ENCODE results near the gene RPL6.
"Not testable (repeated sequence)": the region's sequence is repeated elsewhere in the genome, so short reads cannot be mapped to it uniquely, and the experiment has no call there.

Gene RPL6

DNA sequence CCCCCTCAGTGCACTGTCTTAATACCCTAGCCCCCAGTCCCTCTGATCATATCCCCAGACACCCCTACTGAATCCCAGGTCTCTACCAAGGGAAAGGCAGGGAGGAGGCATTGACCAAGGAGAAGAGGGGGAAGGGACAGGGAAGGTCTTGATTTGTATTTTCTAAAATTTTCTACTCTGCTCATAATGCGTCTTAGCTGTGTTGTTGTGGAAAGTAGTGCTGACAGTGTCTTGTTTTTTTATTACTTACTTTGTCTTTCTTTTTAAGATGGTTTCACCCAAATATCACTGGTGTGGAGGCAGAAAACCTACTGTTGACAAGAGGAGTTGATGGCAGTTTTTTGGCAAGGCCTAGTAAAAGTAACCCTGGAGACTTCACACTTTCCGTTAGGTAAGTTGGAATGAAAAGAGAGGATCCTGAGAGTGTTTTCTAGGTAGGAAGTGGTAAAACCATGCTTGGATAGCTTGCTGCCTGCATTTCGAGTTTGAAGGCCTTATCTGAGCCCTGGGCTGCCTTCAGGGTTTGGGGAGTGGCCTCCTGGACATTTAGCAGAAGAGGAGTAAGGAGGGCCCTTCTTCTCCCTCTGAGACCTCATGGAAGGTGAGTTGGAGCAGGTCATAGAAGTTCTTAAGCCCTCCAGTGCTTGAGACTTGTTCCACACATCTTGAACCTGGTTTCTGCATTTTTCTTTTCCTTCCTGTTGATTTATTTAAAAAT, 36.8 kb upstream of the RPL6 start:
- DNase-seq (ENCODE audit: extremely low read depth, low read depth): no peak
- TF ChIP-seq CTCF (IDR thresholded peaks at IDR 0.05; ENCODE audit: low read depth, low read length, missing control alignments): no peak
- no peak overlapping the region for H3K4me3 ChIP-seq (replicated peaks; ENCODE audit: low read depth, low read length)

GRCh38 chr12:112443916-112444315, 34.5 kb upstream of the RPL6 start:
- H3K4me3 ChIP-seq (replicated peaks; ENCODE audit: low read depth, low read length): no peak overlapping the region
- DNase-seq (ENCODE audit: extremely low read depth, low read depth): no peak
- no peak for TF ChIP-seq CTCF (IDR thresholded peaks at IDR 0.05; ENCODE audit: low read depth, low read length, missing control alignments)

DNA sequence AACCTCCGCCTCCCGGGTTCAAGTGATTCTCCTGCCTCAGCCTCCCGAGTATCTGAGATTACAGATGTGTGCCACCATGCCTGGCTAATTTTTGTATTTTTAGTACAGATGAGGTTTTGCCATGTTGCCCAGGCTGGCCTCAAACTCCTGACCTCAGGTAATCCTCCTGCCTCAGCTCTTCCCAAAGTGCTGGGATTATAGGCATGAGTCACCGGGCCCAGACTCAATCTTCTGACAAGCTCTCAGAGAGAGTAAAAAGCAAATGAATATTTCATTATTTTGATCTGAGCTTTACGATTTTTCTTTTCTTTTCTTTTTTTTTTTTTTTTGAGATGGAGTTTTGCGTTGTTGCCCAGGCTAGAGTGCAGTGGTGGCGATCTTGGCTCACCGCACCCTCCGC, 31.2 kb upstream of the RPL6 start:
- not testable (repeated sequence) for H3K4me3 ChIP-seq (replicated peaks; ENCODE audit: low read depth, low read length); DNase-seq (ENCODE audit: extremely low read depth, low read depth)

- DNase-seq (ENCODE audit: extremely low read depth, low read depth): no peak
- TF ChIP-seq CTCF (IDR thresholded peaks at IDR 0.05; ENCODE audit: low read depth, low read length, missing control alignments): no peak
- H3K4me3 ChIP-seq (replicated peaks; ENCODE audit: low read depth, low read length): no peak overlapping the region
Observed at GRCh38 chr12:112439769-112440168, 30.4 kb upstream of the RPL6 start.

DNA sequence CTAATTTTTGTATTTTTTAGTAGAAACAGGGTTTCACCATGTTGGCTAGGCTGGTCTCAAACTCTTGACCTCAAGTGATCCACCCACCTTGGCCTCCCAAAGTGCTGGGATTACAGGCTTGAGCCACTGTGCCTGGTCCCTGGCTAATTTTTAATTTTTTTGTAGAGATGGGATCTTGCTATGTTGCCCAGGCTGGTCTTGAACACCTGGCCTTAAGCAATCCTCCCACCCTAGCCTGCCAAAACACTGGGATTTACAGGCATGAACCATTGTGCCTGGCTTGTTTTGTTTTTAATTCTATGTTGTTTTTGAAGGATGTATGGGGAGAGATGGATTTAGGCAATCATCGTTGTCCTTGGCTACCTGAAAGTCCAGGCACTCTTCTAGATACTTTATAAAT, 29.2 kb upstream of the RPL6 start:
- DNase-seq (ENCODE audit: extremely low read depth, low read depth); H3K4me3 ChIP-seq (replicated peaks; ENCODE audit: low read depth, low read length): not testable (repeated sequence)

DNA sequence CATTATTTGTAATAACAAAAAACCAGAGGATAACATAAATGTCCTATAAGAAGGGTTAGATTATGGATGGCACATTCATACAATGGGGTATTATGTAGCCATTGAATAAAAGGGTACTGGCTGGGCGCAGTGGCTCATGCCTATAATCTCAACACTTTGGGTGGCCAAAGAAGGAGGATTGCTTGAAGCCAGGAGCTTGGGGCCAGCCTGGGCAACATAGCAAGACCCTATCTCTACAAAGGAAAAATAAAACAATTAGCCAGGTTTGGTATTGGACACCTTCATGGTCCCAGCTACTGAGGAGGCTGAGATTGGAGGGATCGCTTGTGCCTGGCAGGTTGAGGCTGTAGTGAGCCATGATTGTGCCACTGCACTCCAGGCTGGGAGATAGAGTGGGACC, 24.1 kb upstream of the RPL6 start:
- no peak for TF ChIP-seq CTCF (IDR thresholded peaks at IDR 0.05; ENCODE audit: low read depth, low read length, missing control alignments)
- H3K4me3 ChIP-seq (replicated peaks; ENCODE audit: low read depth, low read length): no peak overlapping the region
- DNase-seq (ENCODE audit: extremely low read depth, low read depth): no peak

- no peak overlapping the region for H3K4me3 ChIP-seq (replicated peaks; ENCODE audit: low read depth, low read length)
- TF ChIP-seq CTCF (IDR thresholded peaks at IDR 0.05; ENCODE audit: low read depth, low read length, missing control alignments): no peak
- no peak for DNase-seq (ENCODE audit: extremely low read depth, low read depth)
Observed at GRCh38 chr12:112431965-112432364, 22.6 kb upstream of the RPL6 start.

DNA sequence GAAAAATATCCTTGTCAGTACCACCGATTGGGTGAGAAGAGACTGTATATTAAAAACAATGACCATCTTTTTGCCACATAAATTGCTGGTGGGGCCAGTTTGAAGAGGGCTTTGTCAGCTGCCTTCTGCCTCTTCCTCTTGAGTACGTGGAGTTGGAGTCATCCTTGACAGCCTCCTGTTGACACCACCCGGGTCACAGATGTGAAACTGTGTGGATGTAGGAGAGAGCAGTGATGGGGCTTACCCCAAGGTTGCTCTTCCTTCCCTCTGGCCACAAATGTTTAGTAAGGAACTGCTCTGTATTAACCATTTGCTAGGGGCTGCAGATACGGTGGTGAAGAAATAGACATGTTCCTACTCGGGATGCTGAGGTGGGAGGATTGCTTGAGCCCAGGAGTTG, 21.5 kb upstream of the RPL6 start:
- TF ChIP-seq CTCF (IDR thresholded peaks at IDR 0.05; ENCODE audit: low read depth, low read length, missing control alignments): no peak
- DNase-seq (ENCODE audit: extremely low read depth, low read depth): no peak
- no peak overlapping the region for H3K4me3 ChIP-seq (replicated peaks; ENCODE audit: low read depth, low read length)
